ENCODE measurements around the gene CDY1.
"Not testable (repeated sequence)": the region's sequence is repeated elsewhere in the genome, so short reads cannot be mapped to it uniquely, and the experiment has no call there.

GRCh38 chrY:25593336-25593735 lies 28.6 kb upstream of the CDY1 start:
- TF ChIP-seq SMC3 (conservative IDR thresholded peaks at IDR 0.05; ENCODE audit: poor library complexity); EZH2 (IDR thresholded peaks at IDR 0.05; ENCODE audit: borderline replicate concordance, insufficient read depth, low read length, poor library complexity, severe bottlenecking); CTCF (IDR thresholded peaks at IDR 0.05; ENCODE audit: poor library complexity, severe bottlenecking); TAF1 (IDR thresholded peaks at IDR 0.05; ENCODE audit: low read depth); RAD21 (conservative IDR thresholded peaks at IDR 0.05); MXI1 (conservative IDR thresholded peaks at IDR 0.05; ENCODE audit: poor library complexity, severe bottlenecking); EP300 (conservative IDR thresholded peaks at IDR 0.05; ENCODE audit: poor library complexity, severe bottlenecking); POLR2AphosphoS5 (IDR thresholded peaks at IDR 0.05): not testable (repeated sequence)
- TF ChIP-seq, protein P1, sequence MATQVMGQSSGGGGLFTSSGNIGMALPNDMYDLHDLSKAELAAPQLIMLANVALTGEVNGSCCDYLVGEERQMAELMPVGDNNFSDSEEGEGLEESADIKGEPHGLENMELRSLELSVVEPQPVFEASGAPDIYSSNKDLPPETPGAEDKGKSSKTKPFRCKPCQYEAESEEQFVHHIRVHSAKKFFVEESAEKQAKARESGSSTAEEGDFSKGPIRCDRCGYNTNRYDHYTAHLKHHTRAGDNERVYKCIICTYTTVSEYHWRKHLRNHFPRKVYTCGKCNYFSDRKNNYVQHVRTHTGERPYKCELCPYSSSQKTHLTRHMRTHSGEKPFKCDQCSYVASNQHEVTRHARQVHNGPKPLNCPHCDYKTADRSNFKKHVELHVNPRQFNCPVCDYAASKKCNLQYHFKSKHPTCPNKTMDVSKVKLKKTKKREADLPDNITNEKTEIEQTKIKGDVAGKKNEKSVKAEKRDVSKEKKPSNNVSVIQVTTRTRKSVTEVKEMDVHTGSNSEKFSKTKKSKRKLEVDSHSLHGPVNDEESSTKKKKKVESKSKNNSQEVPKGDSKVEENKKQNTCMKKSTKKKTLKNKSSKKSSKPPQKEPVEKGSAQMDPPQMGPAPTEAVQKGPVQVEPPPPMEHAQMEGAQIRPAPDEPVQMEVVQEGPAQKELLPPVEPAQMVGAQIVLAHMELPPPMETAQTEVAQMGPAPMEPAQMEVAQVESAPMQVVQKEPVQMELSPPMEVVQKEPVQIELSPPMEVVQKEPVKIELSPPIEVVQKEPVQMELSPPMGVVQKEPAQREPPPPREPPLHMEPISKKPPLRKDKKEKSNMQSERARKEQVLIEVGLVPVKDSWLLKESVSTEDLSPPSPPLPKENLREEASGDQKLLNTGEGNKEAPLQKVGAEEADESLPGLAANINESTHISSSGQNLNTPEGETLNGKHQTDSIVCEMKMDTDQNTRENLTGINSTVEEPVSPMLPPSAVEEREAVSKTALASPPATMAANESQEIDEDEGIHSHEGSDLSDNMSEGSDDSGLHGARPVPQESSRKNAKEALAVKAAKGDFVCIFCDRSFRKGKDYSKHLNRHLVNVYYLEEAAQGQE (IDR thresholded peaks at IDR 0.05; ENCODE audit: borderline replicate concordance) = not testable (repeated sequence)
